Adrenal gland (tissue), 5 donors: ENCODE results near the gene AP1M1.

Experiments used
- CTCF ChIP-seq, 6 experiments: fragments of 450-650 bp in 4 of 6; fragments of 200-600 bp in 2 of 6; sonication (generic) in 1 of 6; IDR thresholded peaks; 1 replicate in 5 of 6; 2 replicates in 1 of 6; pipeline versions ENCODE4 v1.5.1 to v1.8.0; 2016 to 2021; ENCODE audit warnings: antibody characterized with exemption in 6 of 6, mild to moderate bottlenecking in 2 of 6, moderate library complexity in 1 of 6
- POLR2A ChIP-seq, 2 donors: fragments of 450-650 bp; IDR thresholded peaks; one replicate each; pipeline ENCODE4 v1.6.1; 2017; ENCODE audit warnings: antibody characterized with exemption in 2 of 2, mild to moderate bottlenecking in 2 of 2, moderate library complexity in 1 of 2
- donor health status: DM: no; HTN: no; CAD: no.

- TF ChIP-seq CTCF (IDR thresholded peaks at IDR 0.05) (no peak), POLR2A (IDR thresholded peaks at IDR 0.05) (no peak)
Measured at GRCh38 chr19:16235811-16236652, 38.3 kb downstream of the AP1M1 start.
